Osteocyte (in vitro differentiated cells): ENCODE results near the gene COG4. TPM values are rescaled to one million over a fixed set of nuclear protein-coding genes. Genes with fewer than 3 reads are reported as not detected.
A peak's percentile ranks its signal among the peaks of the same experiment; 100 is the strongest.

ENCODE experiments used
- DNase-seq: peaks from one replicate; pipeline ENCODE4 v3.0.0; 2021; ENCODE audit warnings: mixed read lengths; ENCODE audit not compliant: unreplicated experiment; ENCODE audit errors: extremely low spot score
- H3K27ac Mint-ChIP-seq: one replicate; pipeline ENCODE4 v1.8.0; 2021; ENCODE audit warnings: mild to moderate bottlenecking, mixed read lengths; ENCODE audit not compliant: unreplicated experiment
- H3K27me3 Mint-ChIP-seq: one replicate; pipeline ENCODE4 v1.8.0; 2021; ENCODE audit warnings: mixed read lengths; ENCODE audit not compliant: unreplicated experiment
- H3K36me3 Mint-ChIP-seq: one replicate; pipeline ENCODE4 v1.8.0; 2021; ENCODE audit warnings: mixed read lengths; ENCODE audit not compliant: unreplicated experiment
- H3K4me1 Mint-ChIP-seq: one replicate; pipeline ENCODE4 v1.8.0; 2021; ENCODE audit warnings: mixed read lengths; ENCODE audit not compliant: unreplicated experiment
- H3K4me3 Mint-ChIP-seq: one replicate; pipeline ENCODE4 v1.8.0; 2021; ENCODE audit warnings: mild to moderate bottlenecking, moderate library complexity, mixed read lengths; ENCODE audit not compliant: unreplicated experiment
- H3K9me3 Mint-ChIP-seq: one replicate; pipeline ENCODE4 v1.8.0; 2021; ENCODE audit warnings: mixed read lengths; ENCODE audit not compliant: unreplicated experiment
- total RNA-seq: library from RNA; stranded (reverse); gene quantifications from 2 replicates; pipeline ENCODE4 v1.2.1, GENCODE V29; 2021
- TF ChIP-seq, protein P1 (sequence below): fragments of 200-600 bp; sonication (generic); IDR thresholded peaks from 2 replicates; pipeline ENCODE4 v1.5.0; 2021; ENCODE audit warnings: antibody characterized with exemption, mild to moderate bottlenecking, moderate library complexity

Gene COG4
- total RNA-seq, 1 donor from 2014 or later, result 69.9 TPM

DNA sequence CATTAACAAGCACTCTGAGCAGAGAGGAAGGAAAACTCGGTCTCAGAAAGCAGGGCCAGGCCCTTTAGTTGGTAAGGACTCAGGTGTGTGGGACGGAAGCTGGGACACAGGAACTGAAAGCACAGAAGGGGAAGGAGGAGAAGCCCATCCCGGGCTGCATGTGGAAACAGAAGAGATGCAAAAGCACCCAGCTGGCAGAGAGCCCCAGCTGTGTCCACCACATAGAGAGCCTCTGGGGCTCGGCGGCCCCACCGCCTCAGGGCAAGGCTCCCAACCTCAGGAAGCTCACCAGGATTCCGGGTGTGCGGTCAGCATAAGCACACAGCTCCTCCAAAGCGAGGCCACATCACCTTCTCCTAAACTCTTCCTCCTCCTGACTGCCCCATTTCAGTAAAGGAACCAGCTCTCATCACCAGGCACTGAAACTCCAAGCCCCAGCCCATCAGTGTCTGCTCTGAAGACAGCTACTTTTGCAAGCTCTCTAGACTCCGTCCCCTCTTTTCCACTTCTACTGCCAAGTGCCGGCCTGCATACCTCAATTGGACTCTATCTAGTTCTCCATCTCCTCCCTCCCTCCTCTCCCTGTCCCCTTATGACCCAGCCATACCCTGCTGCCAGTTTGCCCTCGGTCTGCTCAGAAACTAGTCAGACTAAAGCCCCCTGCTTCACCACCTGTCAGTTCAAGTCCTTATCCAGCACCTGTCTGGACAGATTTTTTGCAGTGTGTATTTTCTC lies 90.5 kb downstream of the COG4 start:
- H3K9me3 Mint-ChIP-seq, result no peaks in the 10 kb centered on the region
- no peak for DNase-seq
- TF ChIP-seq, protein P1, sequence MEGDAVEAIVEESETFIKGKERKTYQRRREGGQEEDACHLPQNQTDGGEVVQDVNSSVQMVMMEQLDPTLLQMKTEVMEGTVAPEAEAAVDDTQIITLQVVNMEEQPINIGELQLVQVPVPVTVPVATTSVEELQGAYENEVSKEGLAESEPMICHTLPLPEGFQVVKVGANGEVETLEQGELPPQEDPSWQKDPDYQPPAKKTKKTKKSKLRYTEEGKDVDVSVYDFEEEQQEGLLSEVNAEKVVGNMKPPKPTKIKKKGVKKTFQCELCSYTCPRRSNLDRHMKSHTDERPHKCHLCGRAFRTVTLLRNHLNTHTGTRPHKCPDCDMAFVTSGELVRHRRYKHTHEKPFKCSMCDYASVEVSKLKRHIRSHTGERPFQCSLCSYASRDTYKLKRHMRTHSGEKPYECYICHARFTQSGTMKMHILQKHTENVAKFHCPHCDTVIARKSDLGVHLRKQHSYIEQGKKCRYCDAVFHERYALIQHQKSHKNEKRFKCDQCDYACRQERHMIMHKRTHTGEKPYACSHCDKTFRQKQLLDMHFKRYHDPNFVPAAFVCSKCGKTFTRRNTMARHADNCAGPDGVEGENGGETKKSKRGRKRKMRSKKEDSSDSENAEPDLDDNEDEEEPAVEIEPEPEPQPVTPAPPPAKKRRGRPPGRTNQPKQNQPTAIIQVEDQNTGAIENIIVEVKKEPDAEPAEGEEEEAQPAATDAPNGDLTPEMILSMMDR, result no peak
- H3K27ac Mint-ChIP-seq, result peak overlapping the region; percentile 93
- H3K27me3 Mint-ChIP-seq, result no peaks in the 10 kb centered on the region
- H3K4me3 Mint-ChIP-seq, result peak overlapping the region; percentile 58
- peaks cover 10% of the 10 kb centered on the region for H3K36me3 Mint-ChIP-seq
- peaks cover 86% of the 10 kb centered on the region for H3K4me1 Mint-ChIP-seq

DNA sequence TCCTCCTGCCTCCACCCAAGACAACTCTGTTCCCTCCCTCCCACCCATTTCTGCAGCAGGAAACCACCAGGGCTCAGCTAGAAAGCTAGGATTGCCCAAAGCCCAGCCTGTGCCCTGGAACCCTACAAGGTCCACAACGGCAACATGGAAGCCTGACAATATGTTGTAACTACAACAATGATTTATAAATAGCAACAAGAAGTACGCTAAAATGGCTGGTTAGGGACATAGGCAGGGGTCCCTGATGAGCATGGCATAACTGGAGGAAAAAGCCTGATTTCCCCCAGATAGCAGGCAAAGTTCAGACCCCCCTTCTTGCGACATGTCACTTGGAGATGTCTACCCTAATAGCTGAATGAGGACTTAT lies 91.0 kb downstream of the COG4 start:
- Mint-ChIP-seq H3K27me3 (no peaks in the 10 kb centered on the region), H3K4me3 (peak overlapping the region; percentile 58), H3K9me3 (no peaks in the 10 kb centered on the region)

DNA sequence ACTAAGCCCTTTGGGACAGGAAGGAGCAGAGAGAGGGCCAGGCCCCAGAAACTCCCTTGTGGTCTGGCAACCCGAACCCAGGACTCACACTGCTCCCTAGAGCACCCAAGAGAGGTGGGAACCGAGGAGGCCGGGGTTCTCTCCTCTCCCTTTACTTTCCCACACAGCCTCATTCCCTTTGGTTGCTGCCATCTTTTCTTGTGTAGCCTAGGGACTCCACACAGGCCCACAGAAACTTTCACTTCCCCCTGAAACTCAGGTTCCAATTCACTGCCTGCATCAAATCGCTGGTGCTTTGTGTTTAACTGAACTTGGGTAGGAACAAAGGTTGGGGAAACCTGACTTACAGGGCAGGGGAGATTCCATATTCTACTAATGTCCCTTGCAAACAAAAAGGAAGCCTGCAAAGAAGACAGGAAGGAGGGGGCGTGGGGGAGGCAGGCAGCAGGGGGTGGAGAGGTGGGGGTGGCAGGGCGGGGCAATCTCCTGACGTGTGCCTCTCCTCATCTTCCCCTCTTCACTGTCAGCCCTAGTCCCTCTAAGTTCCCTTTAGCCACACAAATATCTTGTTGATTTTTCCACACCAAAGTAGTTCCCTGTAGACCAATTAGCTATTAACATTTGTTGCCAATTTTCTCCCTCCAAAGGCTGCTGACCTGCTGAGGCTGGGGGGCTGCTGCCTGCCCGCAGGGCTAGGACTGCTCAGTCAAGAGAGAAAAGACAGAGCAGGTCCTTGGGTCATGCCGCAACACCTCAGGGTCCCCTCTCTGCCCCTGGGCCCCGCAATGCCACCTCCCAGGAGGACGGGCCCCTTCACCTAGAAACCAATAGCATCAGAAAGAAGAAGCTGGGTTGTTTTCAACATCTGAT lies 92.5 kb downstream of the COG4 start:
- peaks cover 77% of the 10 kb centered on the region for H3K4me1 Mint-ChIP-seq
- no peak for DNase-seq
- H3K9me3 Mint-ChIP-seq, result no peaks in the 10 kb centered on the region
- TF ChIP-seq, protein P1, result no peak
- no peaks in the 10 kb centered on the region for H3K27me3 Mint-ChIP-seq
- peaks cover 6% of the 10 kb centered on the region for H3K36me3 Mint-ChIP-seq
- H3K4me3 Mint-ChIP-seq, result peak overlapping the region; percentile 23
- peak overlapping the region; percentile 84 for H3K27ac Mint-ChIP-seq

More for the DNA sequence above, 91.0 kb downstream of the COG4 start:
- DNase-seq, result no peak
- H3K4me1 Mint-ChIP-seq, result peaks cover 86% of the 10 kb centered on the region
- TF ChIP-seq, protein P1, result no peak
- peak overlapping the region; percentile 93 for H3K27ac Mint-ChIP-seq
- peaks cover 10% of the 10 kb centered on the region for H3K36me3 Mint-ChIP-seq

Other genes starting within 250 kb of the COG4 start
- gene AARS1, start 234.0 kb downstream of the COG4 start, total RNA-seq, result 297 and 313 TPM in 2 replicates
- gene DDX19B, start 224.4 kb downstream of the COG4 start, total RNA-seq, result 30.0 and 37.1 TPM in 2 replicates
- 47.0 and 52.3 TPM in 2 replicates for gene DDX19A, start 176.7 kb downstream of the COG4 start, total RNA-seq
- 66.5 and 67.6 TPM in 2 replicates for gene ST3GAL2, start 84.5 kb downstream of the COG4 start, total RNA-seq
- 16.8 and 18.4 TPM in 2 replicates for gene FCSK, start 69.0 kb downstream of the COG4 start, total RNA-seq
- 307 and 319 TPM in 2 replicates for gene SF3B3, start 262 bp upstream of the COG4 start, total RNA-seq
- gene IL34, start 123.0 kb upstream of the COG4 start, total RNA-seq, result 12.7 and 14.3 TPM in 2 replicates
- 156 and 169 TPM in 2 replicates for gene MTSS2, start 162.5 kb upstream of the COG4 start, total RNA-seq